KMS-11 (cell line): ENCODE results near the gene FBXL3.
A peak's percentile ranks its signal among the peaks of the same experiment; 100 is the strongest.

Experiments used
- H2AFZ ChIP-seq: fragments of 200-600 bp; sonication (generic); 2 replicates; pipeline ENCODE4 v1.6.1; 2016; ENCODE audit warnings: antibody characterized with exemption, mixed run types, low read depth
- H3K27ac ChIP-seq: fragments of 200-600 bp; sonication (generic); 2 replicates; pipeline ENCODE4 v1.6.1; 2016; ENCODE audit warnings: mild to moderate bottlenecking, mixed run types
- H3K27me3 ChIP-seq: fragments of 200-600 bp; sonication (generic); 2 replicates; pipeline ENCODE4 v1.6.1; 2017; ENCODE audit warnings: mild to moderate bottlenecking, low read depth, mixed run types, moderate library complexity; ENCODE audit not compliant: insufficient read depth
- H3K36me3 ChIP-seq: fragments of 200-600 bp; sonication (generic); 2 replicates; pipeline ENCODE4 v1.6.1; 2017; ENCODE audit warnings: mild to moderate bottlenecking, mixed run types; ENCODE audit not compliant: insufficient read depth
- H3K4me1 ChIP-seq: fragments of 200-600 bp; sonication (generic); 2 replicates; pipeline ENCODE4 v1.6.1; 2016; ENCODE audit warnings: mild to moderate bottlenecking, low read depth, mixed run types; ENCODE audit not compliant: poor library complexity, severe bottlenecking
- H3K4me2 ChIP-seq: fragments of 200-600 bp; sonication (generic); 2 replicates; pipeline ENCODE4 v1.7.0; 2016; ENCODE audit warnings: mild to moderate bottlenecking, mixed run types
- H3K4me3 ChIP-seq: fragments of 200-600 bp; sonication (generic); IDR thresholded peaks from 2 replicates; pipeline ENCODE4 v1.6.1; 2017; ENCODE audit warnings: low read depth, low read length, mixed read lengths; ENCODE audit not compliant: insufficient read depth
- H3K79me2 ChIP-seq: fragments of 200-600 bp; sonication (generic); 2 replicates; pipeline ENCODE4 v1.6.1; 2016; ENCODE audit warnings: low read depth, mixed run types; ENCODE audit not compliant: insufficient read depth
- H3K9ac ChIP-seq: fragments of 200-600 bp; sonication (generic); 2 replicates; pipeline ENCODE4 v1.6.1; 2016; ENCODE audit warnings: mild to moderate bottlenecking, mixed run types
- H4K20me1 ChIP-seq: fragments of 200-600 bp; sonication (generic); 2 replicates; pipeline ENCODE4 v1.6.1; 2016; ENCODE audit warnings: mild to moderate bottlenecking, mixed run types; ENCODE audit not compliant: insufficient read depth
- CTCF ChIP-seq: fragments of 200-600 bp; sonication (generic); conservative IDR thresholded peaks from 2 replicates; pipeline ENCODE4 v1.6.1; 2017; ENCODE audit warnings: low read depth, mild to moderate bottlenecking, antibody characterized with exemption, low read length, moderate library complexity, mixed read lengths

Gene FBXL3

GRCh38 chr13:77026255-77026860 is 601 bp downstream of the FBXL3 start:
- Histone ChIP-seq H3K4me1 (peaks cover 35% of the 10 kb centered on the region), H3K4me3 (no peak overlapping the region), H4K20me1 (peaks cover 5% of the 10 kb centered on the region), H3K36me3 (no peaks in the 10 kb centered on the region), H3K27ac (peak overlapping the region; percentile 95), H3K27me3 (no peaks in the 10 kb centered on the region), H3K79me2 (peaks cover 49% of the 10 kb centered on the region), H2AFZ (peak overlapping the region; percentile 69; the same call in 1 of the 2 replicates), H3K9ac (peak overlapping the region; percentile 94), H3K4me2 (peak overlapping the region; percentile 71)
- no peak for TF ChIP-seq CTCF

GRCh38 chr13:77022341-77022740 is 4.6 kb downstream of the FBXL3 start:
- peaks cover 32% of the 10 kb centered on the region for H3K4me1 ChIP-seq
- peaks cover 70% of the 10 kb centered on the region for H3K79me2 ChIP-seq
- no peak overlapping the region for H3K4me3 ChIP-seq
- peaks cover 12% of the 10 kb centered on the region for H4K20me1 ChIP-seq
- no peaks in the 10 kb centered on the region for H3K27me3 ChIP-seq
- H3K9ac ChIP-seq, result no peak overlapping the region
- H3K36me3 ChIP-seq, result no peaks in the 10 kb centered on the region; the same call in 1 of the 2 replicates
- H3K27ac ChIP-seq, result no peak overlapping the region
- no peak overlapping the region for H2AFZ ChIP-seq
- no peak for TF ChIP-seq CTCF
- H3K4me2 ChIP-seq, result no peak overlapping the region

- Histone ChIP-seq H3K9ac (no peak overlapping the region), H3K36me3 (no peaks in the 10 kb centered on the region; the same call in 1 of the 2 replicates), H3K27ac (no peak overlapping the region), H3K79me2 (peaks cover 55% of the 10 kb centered on the region), H3K4me1 (peaks cover 20% of the 10 kb centered on the region), H2AFZ (no peak overlapping the region), H4K20me1 (peaks cover 12% of the 10 kb centered on the region), H3K27me3 (no peaks in the 10 kb centered on the region), H3K4me3 (no peak overlapping the region), H3K4me2 (no peak overlapping the region)
- TF ChIP-seq CTCF, result no peak
Measured at GRCh38 chr13:77019756-77020155, 7.2 kb downstream of the FBXL3 start.

- Histone ChIP-seq H3K4me2 (no peak overlapping the region), H3K4me1 (peaks cover 10% of the 10 kb centered on the region)
Measured at GRCh38 chr13:77016888-77017623, 9.9 kb downstream of the FBXL3 start.

More at GRCh38 chr13:77016888-77017623, 9.9 kb downstream of the FBXL3 start:
- Histone ChIP-seq H3K79me2 (peaks cover 28% of the 10 kb centered on the region; the same call in 1 of the 2 replicates), H2AFZ (no peak overlapping the region), H3K27me3 (no peaks in the 10 kb centered on the region), H3K4me3 (no peak overlapping the region), H3K9ac (no peak overlapping the region), H4K20me1 (0 out of 2 replicates have a peak, but pooled peaks cover 7% of the 10 kb centered on the region), H3K27ac (no peak overlapping the region), H3K36me3 (no peaks in the 10 kb centered on the region; the same call in 1 of the 2 replicates)
- TF ChIP-seq CTCF, result no peak
